Lung (tissue), 12 donors: Measurements from ENCODE around the gene RAPGEF2. TPM values are rescaled to one million over a fixed set of nuclear protein-coding genes. Genes with fewer than 3 reads are reported as not detected.
A peak's percentile ranks its signal among the peaks of the same experiment; 100 is the strongest.

Experiments used
- ATAC-seq: fragments of 200-7000 bp; cut with Tn5 transposase; one replicate; pipeline ENCODE4 v1.9.1; 2020; ENCODE audit warnings: moderate number of reproducible peaks; ENCODE audit not compliant: insufficient read depth, low FRiP score
- DNase-seq, 3 donors: peaks; one replicate each; pipeline ENCODE4 v3.0.0-alpha.2; 2013 to 2017
- H3K27ac ChIP-seq, 2 donors: one replicate each; pipeline ENCODE4 v1.5.1; 2013; ENCODE audit warnings: mild to moderate bottlenecking in 2 of 2, moderate library complexity in 2 of 2, control low read depth in 1 of 2, inconsistent platforms in 1 of 2, low read depth in 1 of 2, low read length in 1 of 2
- H3K27me3 ChIP-seq, 3 donors: one replicate each; pipeline ENCODE4 v1.5.1; 2013; ENCODE audit warnings: low read length in 2 of 3; ENCODE audit not compliant: control insufficient read depth in 3 of 3, insufficient read depth in 3 of 3
- H3K36me3 ChIP-seq, 4 donors: one replicate each; pipeline ENCODE4 v1.5.1; 2013; ENCODE audit warnings: low read length in 4 of 4, mild to moderate bottlenecking in 1 of 4, moderate library complexity in 1 of 4; ENCODE audit not compliant: control insufficient read depth in 4 of 4, insufficient read depth in 4 of 4
- H3K4me1 ChIP-seq, 5 donors: one replicate each; pipeline ENCODE4 v1.5.1; 2013; ENCODE audit warnings: low read length in 5 of 5, mild to moderate bottlenecking in 2 of 5, moderate library complexity in 1 of 5; ENCODE audit not compliant: control insufficient read depth in 5 of 5, insufficient read depth in 5 of 5
- H3K4me3 ChIP-seq: one replicate; pipeline ENCODE4 v1.5.1; 2013; ENCODE audit warnings: mild to moderate bottlenecking, control low read depth, moderate library complexity
- H3K9ac ChIP-seq, 2 donors: one replicate each; pipeline ENCODE4 v1.5.1; 2013; ENCODE audit warnings: low read length in 2 of 2, control low read depth in 1 of 2; ENCODE audit not compliant: insufficient read depth in 1 of 2
- H3K9me3 ChIP-seq, 4 donors: one replicate each; pipeline ENCODE4 v1.5.1; 2013; ENCODE audit warnings: low read length in 3 of 4, mild to moderate bottlenecking in 1 of 4, moderate library complexity in 1 of 4; ENCODE audit not compliant: control insufficient read depth in 4 of 4, insufficient read depth in 3 of 4
- WGBS, 2 donors: extraction: QIAGEN DNeasy Blood & Tissue Kit; methylation state at CpG; one replicate each; pipeline ENCODE4 v1.1.7; 2013; 5-methylcytosine and 5-hydroxymethylcytosine counted together
- polyA plus RNA-seq, 2 donors: library from polyadenylated mRNA; stranded (reverse); fragments of 200-250 nt; gene quantifications; one replicate each; pipeline ENCODE4 v1.2.1, GENCODE V29; 2013
- total RNA-seq, 2 donors: library from RNA; depleted of rRNA in 1 of 2; stranded (reverse); fragments of >200 nt in 1 of 2; gene quantifications; one replicate each; pipeline ENCODE4 v1.2.1, GENCODE V29; 2014 to 2021
- TF ChIP-seq, protein P1 (sequence below): IDR thresholded peaks from 2 replicates; pipeline ENCODE4 v1.5.1; 2012; ENCODE audit warnings: mild to moderate bottlenecking; ENCODE audit errors: control extremely low read depth, extremely low read depth
- donor health status: control.
- donor health status: control.
- donor health status: Bipolar disorder and iron deficiency.
- donor health status: healthy.
- donor health status: DM: yes; HTN: yes; CAD: no.

RAPGEF2 gene
- total and polyA plus RNA-seq, 4 donors = 8.6 to 88.7 (median 32.2) TPM

GRCh38 chr4:159235779-159236368 lies 133.0 kb downstream of the RAPGEF2 start:
- Histone ChIP-seq H3K9ac (no peak overlapping the region), H3K9me3 (peaks cover 0 to 7% (median 0%) of the 10 kb centered on the region in 4 donors), H3K4me1 (no peaks in the 10 kb centered on the region), H3K27me3 (no peaks in the 10 kb centered on the region), H3K36me3 (no peaks in the 10 kb centered on the region), H3K4me3 (no peak overlapping the region), H3K27ac (peak overlapping the region in 1 of 2 donors; percentile 60)
- DNase-seq = no peak
- no peak for ATAC-seq
- TF ChIP-seq, protein P1, sequence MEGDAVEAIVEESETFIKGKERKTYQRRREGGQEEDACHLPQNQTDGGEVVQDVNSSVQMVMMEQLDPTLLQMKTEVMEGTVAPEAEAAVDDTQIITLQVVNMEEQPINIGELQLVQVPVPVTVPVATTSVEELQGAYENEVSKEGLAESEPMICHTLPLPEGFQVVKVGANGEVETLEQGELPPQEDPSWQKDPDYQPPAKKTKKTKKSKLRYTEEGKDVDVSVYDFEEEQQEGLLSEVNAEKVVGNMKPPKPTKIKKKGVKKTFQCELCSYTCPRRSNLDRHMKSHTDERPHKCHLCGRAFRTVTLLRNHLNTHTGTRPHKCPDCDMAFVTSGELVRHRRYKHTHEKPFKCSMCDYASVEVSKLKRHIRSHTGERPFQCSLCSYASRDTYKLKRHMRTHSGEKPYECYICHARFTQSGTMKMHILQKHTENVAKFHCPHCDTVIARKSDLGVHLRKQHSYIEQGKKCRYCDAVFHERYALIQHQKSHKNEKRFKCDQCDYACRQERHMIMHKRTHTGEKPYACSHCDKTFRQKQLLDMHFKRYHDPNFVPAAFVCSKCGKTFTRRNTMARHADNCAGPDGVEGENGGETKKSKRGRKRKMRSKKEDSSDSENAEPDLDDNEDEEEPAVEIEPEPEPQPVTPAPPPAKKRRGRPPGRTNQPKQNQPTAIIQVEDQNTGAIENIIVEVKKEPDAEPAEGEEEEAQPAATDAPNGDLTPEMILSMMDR = no peak
- WGBS, 2 donors = 88 to 89% methylated on average over 3 of the region's 3 CpGs

DNA sequence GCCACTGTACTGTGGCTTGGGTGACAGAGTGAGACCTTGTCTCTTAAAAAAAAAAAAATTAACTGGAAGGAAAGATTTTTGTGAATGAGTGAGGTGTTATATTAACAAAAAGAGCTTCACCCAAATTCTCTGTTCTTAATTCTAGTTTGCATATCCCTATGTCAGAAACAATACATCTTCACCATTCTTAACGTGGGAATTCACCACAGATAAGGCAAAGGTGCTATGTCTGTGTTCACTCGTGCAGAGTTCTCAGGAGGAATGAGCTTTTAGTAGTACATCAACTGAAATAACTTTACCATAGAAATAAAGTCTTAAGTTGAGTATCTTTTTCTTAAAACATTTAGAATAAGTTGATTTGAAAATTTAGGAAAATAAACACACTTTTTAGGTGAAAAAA lies 135.1 kb downstream of the RAPGEF2 start:
- H3K4me1 ChIP-seq = no peaks in the 10 kb centered on the region
- peak overlapping the region in 1 of 2 donors; percentile 26 for H3K27ac ChIP-seq
- DNase-seq (no peak), ATAC-seq (no peak)
- no peak overlapping the region for H3K4me3 ChIP-seq
- no peaks in the 10 kb centered on the region for H3K36me3 ChIP-seq
- no peak overlapping the region for H3K9ac ChIP-seq
- WGBS, 2 donors = 58 to 76% methylated on average over 2 of the region's 2 CpGs
- H3K9me3 ChIP-seq = peaks cover 0 to 3% (median 0%) of the 10 kb centered on the region in 4 donors
- TF ChIP-seq, protein P1 = no peak
- H3K27me3 ChIP-seq = no peaks in the 10 kb centered on the region

DNA sequence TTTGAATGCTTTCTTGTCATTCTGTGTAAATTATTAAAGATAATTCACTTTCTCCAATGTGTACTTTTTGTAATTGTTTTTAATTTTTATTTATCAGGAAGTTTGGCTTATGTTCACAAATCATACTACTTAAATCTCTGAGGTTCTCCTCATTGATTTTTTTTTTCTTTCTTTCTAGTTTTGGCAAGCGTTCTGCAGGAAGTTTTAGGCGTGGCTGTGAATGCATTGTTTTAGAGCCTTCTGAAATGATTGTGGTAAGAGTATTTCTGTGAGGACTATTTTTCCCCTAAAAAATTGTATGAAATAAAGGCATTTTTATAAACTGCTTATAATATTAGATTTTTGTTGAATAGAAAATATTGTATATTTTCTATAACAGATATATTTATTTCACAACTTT lies 135.8 kb downstream of the RAPGEF2 start:
- peaks cover 0 to 3% (median 0%) of the 10 kb centered on the region in 4 donors for H3K9me3 ChIP-seq
- H3K4me3 ChIP-seq = no peak overlapping the region
- 23 to 34% methylated on average over 2 of the region's 2 CpGs for WGBS, 2 donors
- DNase-seq (peak in 1 of 3 donors; percentile 29), ATAC-seq (no peak)
- TF ChIP-seq, protein P1 = no peak
- peaks cover 0 to 2% (median 1%) of the 10 kb centered on the region in 4 donors for H3K36me3 ChIP-seq
- H3K9ac ChIP-seq = no peak overlapping the region
- H3K27ac ChIP-seq = no peak overlapping the region
- no peaks in the 10 kb centered on the region for H3K27me3 ChIP-seq
- H3K4me1 ChIP-seq = no peaks in the 10 kb centered on the region

GRCh38 chr4:159239629-159240028 lies 136.8 kb downstream of the RAPGEF2 start:
- Histone ChIP-seq H3K27ac (peak overlapping the region in 1 of 2 donors; percentile 9), H3K36me3 (peaks cover 0 to 5% (median 1%) of the 10 kb centered on the region in 4 donors), H3K27me3 (no peaks in the 10 kb centered on the region), H3K4me3 (no peak overlapping the region), H3K9me3 (peaks cover 0 to 3% (median 0%) of the 10 kb centered on the region in 4 donors), H3K4me1 (no peaks in the 10 kb centered on the region), H3K9ac (no peak overlapping the region)
- 76 to 82% methylated on average over 2 of the region's 2 CpGs for WGBS, 2 donors
- DNase-seq (no peak), ATAC-seq (no peak)
- TF ChIP-seq, protein P1 = no peak
